Tibial nerve (tissue), 4 donors: ENCODE results near the gene KDM8.

Experiments used
- CTCF ChIP-seq, 5 experiments: fragments of 200-600 bp in 3 of 5; fragments of 450-650 bp in 2 of 5; sonication (generic) in 3 of 5; IDR thresholded peaks; one replicate each; pipeline ENCODE4 v1.5.1; 2016 to 2019; ENCODE audit warnings: antibody characterized with exemption in 5 of 5, mild to moderate bottlenecking in 3 of 5, moderate library complexity in 2 of 5
- EP300 ChIP-seq, 2 donors: sonication (generic); formaldehyde crosslinking; IDR thresholded peaks; one replicate each; pipeline ENCODE4 v1.6.1; 2017; ENCODE audit warnings: antibody characterized with exemption in 2 of 2, mild to moderate bottlenecking in 1 of 2
- POLR2A ChIP-seq, 2 donors: fragments of 450-650 bp; IDR thresholded peaks; one replicate each; pipeline ENCODE4 v1.6.1; 2017; ENCODE audit warnings: antibody characterized with exemption in 2 of 2, mild to moderate bottlenecking in 2 of 2, moderate library complexity in 2 of 2

- TF ChIP-seq CTCF (IDR thresholded peaks at IDR 0.05) (no peak), POLR2A (IDR thresholded peaks at IDR 0.05) (no peak), EP300 (IDR thresholded peaks at IDR 0.05) (no peak)
Observed at GRCh38 chr16:27198451-27199234, 4.7 kb upstream of the KDM8 start.
